Suprapubic skin (tissue), 3 donors: ENCODE measurements around the gene C3orf20.

ENCODE experiments used
- POLR2AphosphoS5 ChIP-seq, 3 donors: sonication (generic); formaldehyde crosslinking; IDR thresholded peaks; one replicate each; pipeline ENCODE4 v1.6.1; 2017; ENCODE audit warnings: antibody characterized with exemption in 3 of 3
- TF ChIP-seq, protein P1 (sequence below), 2 donors: fragments of 200-600 bp in 1 of 2; fragments of 450-650 bp in 1 of 2; sonication (generic) in 1 of 2; IDR thresholded peaks; one replicate each; pipeline ENCODE4 v1.5.1; 2016 to 2019; ENCODE audit warnings: antibody characterized with exemption in 2 of 2, mild to moderate bottlenecking in 1 of 2, moderate library complexity in 1 of 2

DNA sequence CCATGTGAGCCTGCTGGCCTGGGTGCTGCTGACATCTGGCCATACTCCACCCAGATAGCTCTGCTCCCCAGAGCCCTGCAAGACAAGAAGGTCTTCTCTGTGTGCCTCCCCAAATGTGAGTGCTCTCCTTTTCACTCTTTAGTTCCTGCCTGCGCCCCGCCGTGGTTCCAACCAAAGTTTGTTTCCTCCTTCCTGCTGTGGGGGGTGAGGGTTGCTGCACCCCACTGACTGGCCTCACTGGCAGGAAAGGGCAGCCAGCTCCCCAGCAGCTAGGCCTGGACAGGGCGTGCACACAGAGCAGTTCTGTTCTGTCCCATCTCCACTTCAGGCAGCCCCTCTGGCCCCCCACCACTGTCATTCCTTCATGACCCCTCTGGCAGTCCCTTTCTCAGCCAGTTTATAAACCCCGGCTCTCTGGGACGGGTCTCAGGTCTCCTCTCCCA is 28.8 kb upstream of the C3orf20 start:
- TF ChIP-seq, protein P1, sequence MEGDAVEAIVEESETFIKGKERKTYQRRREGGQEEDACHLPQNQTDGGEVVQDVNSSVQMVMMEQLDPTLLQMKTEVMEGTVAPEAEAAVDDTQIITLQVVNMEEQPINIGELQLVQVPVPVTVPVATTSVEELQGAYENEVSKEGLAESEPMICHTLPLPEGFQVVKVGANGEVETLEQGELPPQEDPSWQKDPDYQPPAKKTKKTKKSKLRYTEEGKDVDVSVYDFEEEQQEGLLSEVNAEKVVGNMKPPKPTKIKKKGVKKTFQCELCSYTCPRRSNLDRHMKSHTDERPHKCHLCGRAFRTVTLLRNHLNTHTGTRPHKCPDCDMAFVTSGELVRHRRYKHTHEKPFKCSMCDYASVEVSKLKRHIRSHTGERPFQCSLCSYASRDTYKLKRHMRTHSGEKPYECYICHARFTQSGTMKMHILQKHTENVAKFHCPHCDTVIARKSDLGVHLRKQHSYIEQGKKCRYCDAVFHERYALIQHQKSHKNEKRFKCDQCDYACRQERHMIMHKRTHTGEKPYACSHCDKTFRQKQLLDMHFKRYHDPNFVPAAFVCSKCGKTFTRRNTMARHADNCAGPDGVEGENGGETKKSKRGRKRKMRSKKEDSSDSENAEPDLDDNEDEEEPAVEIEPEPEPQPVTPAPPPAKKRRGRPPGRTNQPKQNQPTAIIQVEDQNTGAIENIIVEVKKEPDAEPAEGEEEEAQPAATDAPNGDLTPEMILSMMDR (IDR thresholded peaks at IDR 0.05): no peak
- TF ChIP-seq POLR2AphosphoS5 (IDR thresholded peaks at IDR 0.05): no peak
